VCaP (cell line): ENCODE data around the gene SDCCAG8.

Experiments
- H3K27ac ChIP-seq: fragments of 450-650 bp; 2 replicates; pipeline ENCODE4 v1.5.1; 2017
- TF ChIP-seq, protein P1 (sequence below): fragments of 450-650 bp; conservative IDR thresholded peaks from 2 replicates; pipeline ENCODE4 v1.5.1; 2017; ENCODE audit warnings: mild to moderate bottlenecking, moderate library complexity

The SDCCAG8 gene

GRCh38 chr1:243374412-243374811, 118.6 kb downstream of the SDCCAG8 start:
- H3K27ac ChIP-seq = no peak overlapping the region
- TF ChIP-seq, protein P1, sequence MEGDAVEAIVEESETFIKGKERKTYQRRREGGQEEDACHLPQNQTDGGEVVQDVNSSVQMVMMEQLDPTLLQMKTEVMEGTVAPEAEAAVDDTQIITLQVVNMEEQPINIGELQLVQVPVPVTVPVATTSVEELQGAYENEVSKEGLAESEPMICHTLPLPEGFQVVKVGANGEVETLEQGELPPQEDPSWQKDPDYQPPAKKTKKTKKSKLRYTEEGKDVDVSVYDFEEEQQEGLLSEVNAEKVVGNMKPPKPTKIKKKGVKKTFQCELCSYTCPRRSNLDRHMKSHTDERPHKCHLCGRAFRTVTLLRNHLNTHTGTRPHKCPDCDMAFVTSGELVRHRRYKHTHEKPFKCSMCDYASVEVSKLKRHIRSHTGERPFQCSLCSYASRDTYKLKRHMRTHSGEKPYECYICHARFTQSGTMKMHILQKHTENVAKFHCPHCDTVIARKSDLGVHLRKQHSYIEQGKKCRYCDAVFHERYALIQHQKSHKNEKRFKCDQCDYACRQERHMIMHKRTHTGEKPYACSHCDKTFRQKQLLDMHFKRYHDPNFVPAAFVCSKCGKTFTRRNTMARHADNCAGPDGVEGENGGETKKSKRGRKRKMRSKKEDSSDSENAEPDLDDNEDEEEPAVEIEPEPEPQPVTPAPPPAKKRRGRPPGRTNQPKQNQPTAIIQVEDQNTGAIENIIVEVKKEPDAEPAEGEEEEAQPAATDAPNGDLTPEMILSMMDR = no peak

DNA sequence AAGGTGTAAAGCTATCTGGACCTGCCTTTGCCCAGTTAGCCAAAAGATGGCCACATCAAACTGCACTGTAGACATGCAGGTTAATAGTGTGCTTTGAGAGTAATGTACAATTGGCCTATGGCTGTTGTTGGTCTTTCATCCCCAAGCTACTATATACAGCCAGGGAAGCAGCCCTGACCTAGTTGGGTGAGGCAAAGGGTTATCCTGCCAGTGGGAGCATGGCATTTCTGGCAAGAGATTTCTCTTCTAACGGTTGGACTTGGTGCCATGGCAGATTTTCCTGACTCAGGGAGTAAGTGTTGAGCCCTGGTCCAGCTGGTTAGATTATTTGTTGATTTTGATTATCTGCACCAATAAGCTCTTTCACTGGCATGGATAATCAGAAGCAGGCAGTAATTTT, 119.8 kb downstream of the SDCCAG8 start:
- H3K27ac ChIP-seq = no peak overlapping the region

DNA sequence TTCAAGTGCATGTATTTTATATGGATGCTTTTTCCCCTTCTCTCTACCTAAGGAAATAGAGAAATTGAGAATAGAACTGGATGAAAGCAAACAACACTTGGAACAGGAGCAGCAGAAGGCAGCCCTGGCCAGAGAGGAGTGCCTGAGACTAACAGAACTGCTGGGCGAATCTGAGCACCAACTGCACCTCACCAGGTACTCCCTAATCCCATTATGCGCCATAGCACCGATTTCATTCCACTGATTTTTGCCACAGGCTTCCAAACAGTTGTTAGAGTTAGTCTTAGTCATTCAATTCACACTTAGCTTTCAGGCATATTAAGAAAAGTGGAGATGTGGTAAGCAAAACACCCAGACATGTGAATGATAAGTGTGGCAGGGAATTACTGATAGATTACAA, 122.8 kb downstream of the SDCCAG8 start:
- no peak overlapping the region for H3K27ac ChIP-seq
- TF ChIP-seq, protein P1 = no peak

More for the DNA sequence above, 119.8 kb downstream of the SDCCAG8 start:
- TF ChIP-seq, protein P1 = no peak

- TF ChIP-seq, protein P1 = no peak
- no peak overlapping the region for H3K27ac ChIP-seq
Measured at GRCh38 chr1:243379208-243379607, 123.4 kb downstream of the SDCCAG8 start.

GRCh38 chr1:243379706-243380105, 123.9 kb downstream of the SDCCAG8 start:
- TF ChIP-seq, protein P1 = no peak
- no peak overlapping the region for H3K27ac ChIP-seq

DNA sequence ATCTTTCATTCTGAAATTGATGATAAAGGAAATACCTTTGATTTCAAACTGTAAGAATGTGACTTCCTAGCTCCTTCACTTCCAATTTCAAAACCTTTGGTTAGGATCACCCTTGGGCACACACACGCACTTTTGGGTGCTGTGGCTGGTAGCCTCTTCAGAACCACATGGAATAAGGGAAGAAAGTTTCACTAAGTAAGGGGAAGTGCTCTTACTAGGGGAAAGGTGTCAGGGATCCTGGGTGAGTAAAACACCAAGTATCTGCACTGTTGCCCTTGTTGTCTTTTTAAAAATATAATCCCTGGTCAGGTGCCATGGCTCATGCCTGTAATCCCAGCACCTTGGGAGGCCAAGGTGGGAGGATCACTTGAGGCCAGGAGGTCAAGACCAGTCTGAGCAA, 132.4 kb downstream of the SDCCAG8 start:
- TF ChIP-seq, protein P1 = no peak

DNA sequence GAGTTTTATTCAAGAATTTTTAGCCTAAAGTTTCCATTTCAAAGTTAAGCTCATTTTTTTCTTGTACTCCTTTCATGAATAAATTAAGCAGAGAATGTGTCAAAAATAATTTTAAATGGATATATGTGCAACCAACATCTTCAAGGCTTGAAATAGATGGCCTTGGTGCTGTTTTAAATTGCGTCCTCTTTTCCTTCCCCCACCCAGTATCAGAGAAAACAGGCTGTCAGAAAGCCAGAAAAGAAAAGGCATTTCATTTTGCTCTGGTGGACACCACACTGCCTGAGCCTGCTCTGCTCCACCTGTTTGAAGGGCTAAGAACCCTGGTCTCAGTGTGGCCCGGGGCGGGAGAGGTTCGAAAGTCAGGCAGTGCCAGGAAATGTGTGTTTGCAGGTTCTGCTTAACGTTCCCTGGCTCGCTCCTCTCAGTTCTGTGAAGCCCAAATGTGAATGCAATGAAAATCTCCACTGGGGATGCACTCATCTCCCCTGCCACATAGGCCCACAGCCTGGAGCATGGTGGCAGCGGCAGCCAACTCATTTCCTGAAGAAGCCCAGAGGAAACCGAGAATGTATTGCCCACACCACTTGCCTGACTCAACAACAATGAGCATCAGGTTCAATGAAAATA, 134.4 kb downstream of the SDCCAG8 start:
- TF ChIP-seq, protein P1 = no peak
- no peak overlapping the region for H3K27ac ChIP-seq

More for the DNA sequence above, 132.4 kb downstream of the SDCCAG8 start:
- H3K27ac ChIP-seq = no peak overlapping the region
